ENCODE measurements around the gene NEU4.
"Not testable (repeated sequence)": the region's sequence is repeated elsewhere in the genome, so short reads cannot be mapped to it uniquely, and the experiment has no call there.

NEU4 gene

GRCh38 chr2:241776336-241777169, 32.4 kb upstream of the NEU4 start, which contains the start of gene GAL3ST2:
TSS of gene GAL3ST2 (plus strand) at chr2:241776822. CDS start at chr2:241776956, 134 bp downstream.
- DNase-seq: no peak
- peaks cover 0 to 5% (median 0%) of the 10 kb centered on the region in 5 experiments for H3K9me3 ChIP-seq (ENCODE audit: control extremely low read depth in 1 of 5, control insufficient read depth in 4 of 5, insufficient read depth in 2 of 5, low read depth in 1 of 5, low read length in 4 of 5)
- WGBS (ENCODE audit: insufficient coverage): 94% methylated on average over 17 of the region's 27 CpGs
- peaks cover 0 to 19% (median 9%) of the 10 kb centered on the region in 4 experiments for H3K4me1 ChIP-seq (ENCODE audit: control extremely low read depth in 1 of 4, control insufficient read depth in 4 of 4, insufficient read depth in 4 of 4, low read length in 3 of 4)
- no peak within 1 kb of the TSS for H3K27ac ChIP-seq (ENCODE audit: insufficient read depth in 1 of 2, low read depth in 1 of 2, low read length in 2 of 2, poor library complexity in 1 of 2, severe bottlenecking in 2 of 2)
- CTCF ChIA-PET: interaction anchor here (1.9 kb wide), 1 partner anchor 9 kb away, joined by 5 read pairs; no protein-coding TSS in a partner anchor
- peaks cover 0 to 2% (median 0%) of the 10 kb centered on the region in 5 experiments for H3K27me3 ChIP-seq (replicated peaks in 2 of 5; ENCODE audit: control insufficient read depth in 4 of 5, insufficient read depth in 5 of 5, low read length in 4 of 5)
- no peaks in the 10 kb centered on the region for H3K36me3 ChIP-seq (ENCODE audit: control insufficient read depth in 4 of 4, insufficient read depth in 4 of 4, low read length in 3 of 4)
- POLR2A ChIA-PET: no interaction called here
- H3K4me3 ChIP-seq (ENCODE audit: control insufficient read depth in 1 of 7, extremely low read depth in 1 of 7, insufficient read depth in 4 of 7, low read depth in 2 of 7, low read length in 6 of 7): no peak within 1 kb of the TSS

GRCh38 chr2:241777170-241777685, 31.8 kb upstream of the NEU4 start:
- Histone ChIP-seq H3K4me3 (ENCODE audit: control insufficient read depth in 1 of 7, extremely low read depth in 1 of 7, insufficient read depth in 4 of 7, low read depth in 2 of 7, low read length in 6 of 7) (no peak overlapping the region), H3K27ac (ENCODE audit: insufficient read depth in 1 of 2, low read depth in 1 of 2, low read length in 2 of 2, poor library complexity in 1 of 2, severe bottlenecking in 2 of 2) (no peak overlapping the region), H3K9me3 (ENCODE audit: control extremely low read depth in 1 of 5, control insufficient read depth in 4 of 5, insufficient read depth in 2 of 5, low read depth in 1 of 5, low read length in 4 of 5) (peaks cover 0 to 5% (median 0%) of the 10 kb centered on the region in 5 experiments), H3K4me1 (ENCODE audit: control extremely low read depth in 1 of 4, control insufficient read depth in 4 of 4, insufficient read depth in 4 of 4, low read length in 3 of 4) (peaks cover 0 to 13% (median 8%) of the 10 kb centered on the region in 4 experiments), H3K36me3 (ENCODE audit: control insufficient read depth in 4 of 4, insufficient read depth in 4 of 4, low read length in 3 of 4) (no peaks in the 10 kb centered on the region), H3K27me3 (replicated peaks in 2 of 5; ENCODE audit: control insufficient read depth in 4 of 5, insufficient read depth in 5 of 5, low read length in 4 of 5) (peaks cover 0 to 2% (median 0%) of the 10 kb centered on the region in 5 experiments)
- DNase-seq: no peak
- 96% methylated on average over 11 of the region's 22 CpGs for WGBS (ENCODE audit: insufficient coverage)
- ChIA-PET CTCF (no interaction called here), POLR2A (no interaction called here)

GRCh38 chr2:241777686-241778627, 31.0 kb upstream of the NEU4 start:
- peaks cover 0 to 9% (median 7%) of the 10 kb centered on the region in 4 experiments for H3K4me1 ChIP-seq (ENCODE audit: control extremely low read depth in 1 of 4, control insufficient read depth in 4 of 4, insufficient read depth in 4 of 4, low read length in 3 of 4)
- H3K27me3 ChIP-seq (replicated peaks in 2 of 5; ENCODE audit: control insufficient read depth in 4 of 5, insufficient read depth in 5 of 5, low read length in 4 of 5): peaks cover 0 to 2% (median 0%) of the 10 kb centered on the region in 5 experiments
- 90% methylated on average over 19 of the region's 21 CpGs for WGBS (ENCODE audit: insufficient coverage)
- H3K27ac ChIP-seq (ENCODE audit: insufficient read depth in 1 of 2, low read depth in 1 of 2, low read length in 2 of 2, poor library complexity in 1 of 2, severe bottlenecking in 2 of 2): no peak overlapping the region
- H3K36me3 ChIP-seq (ENCODE audit: control insufficient read depth in 4 of 4, insufficient read depth in 4 of 4, low read length in 3 of 4): no peaks in the 10 kb centered on the region
- no peak for DNase-seq
- ChIA-PET CTCF (interaction anchor here (0.8 to 1.0 kb wide), 2 partner anchors 9 to 11 kb away, joined by 3 read pairs; no protein-coding TSS in a partner anchor), POLR2A (no interaction called here)
- H3K4me3 ChIP-seq (ENCODE audit: control insufficient read depth in 1 of 7, extremely low read depth in 1 of 7, insufficient read depth in 4 of 7, low read depth in 2 of 7, low read length in 6 of 7): no peak overlapping the region
- H3K9me3 ChIP-seq (ENCODE audit: control extremely low read depth in 1 of 5, control insufficient read depth in 4 of 5, insufficient read depth in 2 of 5, low read depth in 1 of 5, low read length in 4 of 5): peaks cover 0 to 8% (median 3%) of the 10 kb centered on the region in 5 experiments

- ChIA-PET POLR2A (no interaction called here), CTCF (no interaction called here)
- WGBS (ENCODE audit: insufficient coverage): 85% methylated on average over 4 of the region's 5 CpGs
- no peak overlapping the region for H3K4me3 ChIP-seq (ENCODE audit: control insufficient read depth in 1 of 7, extremely low read depth in 1 of 7, insufficient read depth in 4 of 7, low read depth in 2 of 7, low read length in 6 of 7)
- peaks cover 0 to 9% (median 0%) of the 10 kb centered on the region in 4 experiments for H3K4me1 ChIP-seq (ENCODE audit: control extremely low read depth in 1 of 4, control insufficient read depth in 4 of 4, insufficient read depth in 4 of 4, low read length in 3 of 4)
- peak in 1 of 3 donors; percentile 27 for DNase-seq
- peaks cover 0 to 9% (median 3%) of the 10 kb centered on the region in 5 experiments for H3K9me3 ChIP-seq (ENCODE audit: control extremely low read depth in 1 of 5, control insufficient read depth in 4 of 5, insufficient read depth in 2 of 5, low read depth in 1 of 5, low read length in 4 of 5)
- H3K27me3 ChIP-seq (replicated peaks in 2 of 5; ENCODE audit: control insufficient read depth in 4 of 5, insufficient read depth in 5 of 5, low read length in 4 of 5): peaks cover 0 to 2% (median 0%) of the 10 kb centered on the region in 5 experiments
- H3K36me3 ChIP-seq (ENCODE audit: control insufficient read depth in 4 of 4, insufficient read depth in 4 of 4, low read length in 3 of 4): no peaks in the 10 kb centered on the region
- no peak overlapping the region for H3K27ac ChIP-seq (ENCODE audit: insufficient read depth in 1 of 2, low read depth in 1 of 2, low read length in 2 of 2, poor library complexity in 1 of 2, severe bottlenecking in 2 of 2)
These were observed 27.9 kb upstream of the NEU4 start for GRCh38 chr2:241780939-241781569.

- H3K36me3 ChIP-seq (ENCODE audit: control insufficient read depth in 4 of 4, insufficient read depth in 4 of 4, low read length in 3 of 4); H3K4me3 ChIP-seq (ENCODE audit: control insufficient read depth in 1 of 7, extremely low read depth in 1 of 7, insufficient read depth in 4 of 7, low read depth in 2 of 7, low read length in 6 of 7); CTCF ChIA-PET; H3K27me3 ChIP-seq (replicated peaks in 2 of 5; ENCODE audit: control insufficient read depth in 4 of 5, insufficient read depth in 5 of 5, low read length in 4 of 5); H3K27ac ChIP-seq (ENCODE audit: insufficient read depth in 1 of 2, low read depth in 1 of 2, low read length in 2 of 2, poor library complexity in 1 of 2, severe bottlenecking in 2 of 2); H3K4me1 ChIP-seq (ENCODE audit: control extremely low read depth in 1 of 4, control insufficient read depth in 4 of 4, insufficient read depth in 4 of 4, low read length in 3 of 4); POLR2A ChIA-PET; DNase-seq; H3K9me3 ChIP-seq (ENCODE audit: control extremely low read depth in 1 of 5, control insufficient read depth in 4 of 5, insufficient read depth in 2 of 5, low read depth in 1 of 5, low read length in 4 of 5): not testable (repeated sequence)
- no CpG with 5 or more reads among the region's 3 CpGs for WGBS (ENCODE audit: insufficient coverage)
These were observed 26.9 kb upstream of the NEU4 start for GRCh38 chr2:241782053-241782452.

- POLR2A ChIA-PET: no interaction called here
These were observed 20.9 kb upstream of the NEU4 start for GRCh38 chr2:241788135-241788534.

More at GRCh38 chr2:241788135-241788534, 20.9 kb upstream of the NEU4 start:
- DNase-seq: no peak
- no CpG with 5 or more reads among the region's 4 CpGs for whole genome bisulfite sequencing (ENCODE audit: insufficient coverage)
- Histone ChIP-seq H3K9me3 (ENCODE audit: control extremely low read depth in 1 of 5, control insufficient read depth in 4 of 5, insufficient read depth in 2 of 5, low read depth in 1 of 5, low read length in 4 of 5) (peaks cover 0 to 4% (median 0%) of the 10 kb centered on the region in 5 experiments), H3K27me3 (replicated peaks in 2 of 5; ENCODE audit: control insufficient read depth in 4 of 5, insufficient read depth in 5 of 5, low read length in 4 of 5) (no peaks in the 10 kb centered on the region), H3K27ac (ENCODE audit: insufficient read depth in 1 of 2, low read depth in 1 of 2, low read length in 2 of 2, poor library complexity in 1 of 2, severe bottlenecking in 2 of 2) (no peak overlapping the region), H3K4me1 (ENCODE audit: control extremely low read depth in 1 of 4, control insufficient read depth in 4 of 4, insufficient read depth in 4 of 4, low read length in 3 of 4) (peaks cover 0 to 5% (median 0%) of the 10 kb centered on the region in 4 experiments), H3K36me3 (ENCODE audit: control insufficient read depth in 4 of 4, insufficient read depth in 4 of 4, low read length in 3 of 4) (no peaks in the 10 kb centered on the region), H3K4me3 (ENCODE audit: control insufficient read depth in 1 of 7, extremely low read depth in 1 of 7, insufficient read depth in 4 of 7, low read depth in 2 of 7, low read length in 6 of 7) (no peak overlapping the region)
- CTCF ChIA-PET: interaction anchor here (0.9 to 2.4 kb wide), 3 partner anchors 10 to 17 kb away, joined by 3 to 6 read pairs (median 4); no protein-coding TSS in a partner anchor

All from common myeloid progenitor, CD34-positive (primary cell).